IPS-15b (cell line): ENCODE results near the gene DAG1.

Source experiments
- H3K27me3 ChIP-seq: one replicate; pipeline ENCODE4 v1.6.1; 2013; ENCODE audit warnings: low read length; ENCODE audit not compliant: control insufficient read depth, insufficient read depth
- H3K36me3 ChIP-seq: one replicate; pipeline ENCODE4 v1.6.1; 2013; ENCODE audit warnings: low read length; ENCODE audit not compliant: control insufficient read depth, insufficient read depth
- H3K4me1 ChIP-seq: one replicate; pipeline ENCODE4 v1.6.1; 2013; ENCODE audit warnings: mild to moderate bottlenecking, low read length; ENCODE audit not compliant: control insufficient read depth, insufficient read depth
- H3K4me3 ChIP-seq: one replicate; pipeline ENCODE4 v1.5.1; 2013; ENCODE audit warnings: low read depth, low read length
- H3K9ac ChIP-seq: one replicate; pipeline ENCODE4 v1.6.1; 2013; ENCODE audit warnings: low read depth, mild to moderate bottlenecking, low read length
- H3K9me3 ChIP-seq: one replicate; pipeline ENCODE4 v1.6.1; 2013; ENCODE audit warnings: mild to moderate bottlenecking, low read length; ENCODE audit not compliant: control insufficient read depth, insufficient read depth

DAG1 gene

GRCh38 chr3:49456466-49456865, 13.6 kb upstream of the DAG1 start:
- Histone ChIP-seq H3K4me1 (peaks cover 27% of the 10 kb centered on the region), H3K36me3 (no peaks in the 10 kb centered on the region), H3K9me3 (no peaks in the 10 kb centered on the region), H3K9ac (no peak overlapping the region), H3K4me3 (no peak overlapping the region), H3K27me3 (no peaks in the 10 kb centered on the region)

GRCh38 chr3:49460188-49460890, 9.7 kb upstream of the DAG1 start:
- Histone ChIP-seq H3K27me3 (no peaks in the 10 kb centered on the region), H3K9ac (no peak overlapping the region), H3K9me3 (no peaks in the 10 kb centered on the region), H3K4me3 (no peak overlapping the region), H3K4me1 (peaks cover 30% of the 10 kb centered on the region), H3K36me3 (no peaks in the 10 kb centered on the region)

GRCh38 chr3:49460956-49461355, 9.1 kb upstream of the DAG1 start:
- no peak overlapping the region for H3K4me3 ChIP-seq
- H3K9me3 ChIP-seq, result no peaks in the 10 kb centered on the region
- H3K9ac ChIP-seq, result peak overlapping the region; percentile 42
- no peaks in the 10 kb centered on the region for H3K36me3 ChIP-seq
- H3K4me1 ChIP-seq, result peaks cover 29% of the 10 kb centered on the region
- H3K27me3 ChIP-seq, result no peaks in the 10 kb centered on the region

- Histone ChIP-seq H3K9me3 (no peaks in the 10 kb centered on the region), H3K4me1 (peaks cover 29% of the 10 kb centered on the region), H3K36me3 (no peaks in the 10 kb centered on the region), H3K9ac (peak overlapping the region; percentile 42), H3K4me3 (no peak overlapping the region), H3K27me3 (no peaks in the 10 kb centered on the region)
Observed at GRCh38 chr3:49461443-49462171, 8.5 kb upstream of the DAG1 start.

- Histone ChIP-seq H3K9me3 (no peaks in the 10 kb centered on the region), H3K9ac (peak overlapping the region; percentile 4), H3K27me3 (no peaks in the 10 kb centered on the region), H3K36me3 (no peaks in the 10 kb centered on the region), H3K4me3 (no peak overlapping the region), H3K4me1 (peaks cover 29% of the 10 kb centered on the region)
Observed at GRCh38 chr3:49462222-49462621, 7.8 kb upstream of the DAG1 start.

GRCh38 chr3:49465270-49466034, 4.6 kb upstream of the DAG1 start:
- no peak overlapping the region for H3K4me3 ChIP-seq
- no peaks in the 10 kb centered on the region for H3K36me3 ChIP-seq
- H3K9ac ChIP-seq, result no peak overlapping the region
- H3K4me1 ChIP-seq, result peaks cover 20% of the 10 kb centered on the region
- H3K9me3 ChIP-seq, result no peaks in the 10 kb centered on the region
- H3K27me3 ChIP-seq, result no peaks in the 10 kb centered on the region

GRCh38 chr3:49466085-49466484, 4.0 kb upstream of the DAG1 start:
- H3K4me1 ChIP-seq, result peaks cover 19% of the 10 kb centered on the region
- no peaks in the 10 kb centered on the region for H3K9me3 ChIP-seq
- H3K27me3 ChIP-seq, result no peaks in the 10 kb centered on the region
- H3K4me3 ChIP-seq, result no peak overlapping the region
- no peaks in the 10 kb centered on the region for H3K36me3 ChIP-seq
- H3K9ac ChIP-seq, result no peak overlapping the region

- Histone ChIP-seq H3K4me3 (peak overlapping the region; percentile 61), H3K4me1 (peaks cover 15% of the 10 kb centered on the region)
Observed at GRCh38 chr3:49469037-49469935, 781 bp upstream of the DAG1 start.

GRCh38 chr3:49470714-49471420, 800 bp downstream of the DAG1 start:
- Histone ChIP-seq H3K4me1 (peaks cover 15% of the 10 kb centered on the region), H3K4me3 (peak overlapping the region; percentile 91), H3K36me3 (no peaks in the 10 kb centered on the region), H3K9ac (peak overlapping the region; percentile 76), H3K27me3 (no peaks in the 10 kb centered on the region), H3K9me3 (no peaks in the 10 kb centered on the region)

More at GRCh38 chr3:49469037-49469935, 781 bp upstream of the DAG1 start:
- Histone ChIP-seq H3K9me3 (no peaks in the 10 kb centered on the region), H3K9ac (peak overlapping the region; percentile 70), H3K36me3 (no peaks in the 10 kb centered on the region), H3K27me3 (no peaks in the 10 kb centered on the region)

- no peaks in the 10 kb centered on the region for H3K36me3 ChIP-seq
- H3K9me3 ChIP-seq, result no peaks in the 10 kb centered on the region
- peaks cover 15% of the 10 kb centered on the region for H3K4me1 ChIP-seq
- H3K27me3 ChIP-seq, result no peaks in the 10 kb centered on the region
- H3K4me3 ChIP-seq, result peak overlapping the region; percentile 91
- peak overlapping the region; percentile 47 for H3K9ac ChIP-seq
Observed at GRCh38 chr3:49471856-49472495, 1.9 kb downstream of the DAG1 start.
